Smooth muscle cell of the umbilical artery (primary cell): ENCODE results near the gene RASSF1. TPM values are rescaled to one million over a fixed set of nuclear protein-coding genes. Genes with fewer than 3 reads are reported as not detected.

ENCODE experiments used
- total RNA-seq: library from RNA; depleted of rRNA; stranded (reverse); fragments of >200 nt; gene quantifications from 2 replicates; pipeline ENCODE4 v1.2.3, GENCODE V29; 2014

The RASSF1 gene, protein sequence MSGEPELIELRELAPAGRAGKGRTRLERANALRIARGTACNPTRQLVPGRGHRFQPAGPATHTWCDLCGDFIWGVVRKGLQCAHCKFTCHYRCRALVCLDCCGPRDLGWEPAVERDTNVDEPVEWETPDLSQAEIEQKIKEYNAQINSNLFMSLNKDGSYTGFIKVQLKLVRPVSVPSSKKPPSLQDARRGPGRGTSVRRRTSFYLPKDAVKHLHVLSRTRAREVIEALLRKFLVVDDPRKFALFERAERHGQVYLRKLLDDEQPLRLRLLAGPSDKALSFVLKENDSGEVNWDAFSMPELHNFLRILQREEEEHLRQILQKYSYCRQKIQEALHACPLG
- total RNA-seq, result 20.8 and 26.0 TPM in 2 replicates

DNA sequence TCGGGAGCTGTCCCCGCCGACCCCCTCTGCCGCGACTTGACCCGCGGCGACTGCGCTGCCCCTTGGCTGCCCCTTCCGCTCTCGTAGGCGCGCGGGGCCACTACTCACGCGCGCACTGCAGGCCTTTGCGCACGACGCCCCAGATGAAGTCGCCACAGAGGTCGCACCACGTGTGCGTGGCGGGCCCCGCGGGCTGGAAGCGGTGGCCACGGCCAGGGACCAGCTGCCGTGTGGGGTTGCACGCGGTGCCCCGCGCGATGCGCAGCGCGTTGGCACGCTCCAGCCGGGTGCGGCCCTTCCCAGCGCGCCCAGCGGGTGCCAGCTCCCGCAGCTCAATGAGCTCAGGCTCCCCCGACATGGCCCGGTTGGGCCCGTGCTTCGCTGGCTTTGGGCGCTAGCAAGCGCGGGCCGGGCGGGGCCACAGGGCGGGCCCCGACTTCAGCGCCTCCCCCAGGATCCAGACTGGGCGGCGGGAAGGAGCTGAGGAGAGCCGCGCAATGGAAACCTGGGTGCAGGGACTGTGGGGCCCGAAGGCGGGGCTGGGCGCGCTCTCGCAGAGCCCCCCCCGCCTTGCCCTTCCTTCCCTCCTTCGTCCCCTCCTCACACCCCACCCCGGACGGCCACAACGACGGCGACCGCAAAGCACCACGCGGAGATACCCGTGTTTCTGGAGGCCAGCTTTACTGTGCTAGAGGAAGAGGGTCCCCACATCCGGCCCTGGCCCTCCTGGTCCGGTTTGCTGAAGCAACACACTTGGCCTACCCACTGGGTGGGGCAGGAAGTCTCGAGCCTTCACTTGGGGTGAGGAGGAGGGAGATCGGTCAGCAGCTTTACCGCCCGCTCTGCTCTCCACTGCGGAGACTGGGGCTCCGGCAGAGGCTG, at the start of gene RASSF1:
TSS of gene RASSF1 (minus strand) at position 389 of the 882 bp plus-strand sequence. CDS start at position 358, 31 bp downstream.

GRCh38 chr3:50358911-50359759, 18.5 kb upstream of the RASSF1 start, which contains the start of gene TMEM115:
TSS of gene TMEM115 (minus strand) at chr3:50359521. CDS start at chr3:50359063, 458 bp downstream.

DNA sequence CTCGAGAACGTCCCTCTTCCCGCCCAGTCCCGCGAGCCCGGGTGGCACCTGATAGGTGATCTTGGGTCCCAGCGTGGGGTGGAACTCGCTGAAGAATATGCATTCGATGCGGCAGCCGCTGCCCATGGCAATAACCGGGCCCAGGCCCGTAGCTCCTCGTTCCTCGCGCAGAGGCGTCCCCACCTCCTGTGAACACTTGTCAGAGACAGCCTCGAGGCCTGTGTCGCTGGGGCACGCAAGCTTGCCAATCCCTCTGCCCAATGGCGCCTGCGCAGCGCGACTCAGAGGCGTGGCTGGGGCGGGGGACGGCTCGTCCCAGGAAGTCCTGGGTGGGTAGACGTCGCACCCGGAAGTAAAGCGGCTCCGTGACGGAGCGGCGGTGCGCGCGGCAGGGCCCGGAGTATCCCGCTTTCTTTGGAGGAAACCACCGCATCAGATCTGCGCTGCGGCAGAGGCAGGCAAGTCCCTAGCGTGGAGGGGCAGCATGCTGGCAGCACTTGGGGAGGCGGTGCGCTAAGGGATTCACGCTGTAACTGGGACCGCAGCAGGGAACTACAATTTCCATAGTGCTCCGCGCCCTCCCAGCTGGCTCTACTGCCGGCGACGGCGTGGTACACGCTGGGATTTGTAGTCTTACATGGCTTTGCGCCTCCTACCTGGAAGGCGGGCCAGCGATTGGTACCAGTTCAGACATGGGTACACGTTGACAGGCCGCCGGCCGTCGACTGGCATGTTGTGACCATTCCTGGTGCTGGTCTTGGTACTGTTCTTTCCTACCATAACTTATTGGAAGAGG, 10.1 kb upstream of the RASSF1 start, which contains the start of the genes CYB561D2 and NPRL2:
TSS of gene CYB561D2 (plus strand) at position 336 of the 796 bp plus-strand sequence. CDS start 572 bp downstream, outside the sequence.
TSS of gene NPRL2 (minus strand) at position 249 of the 796 bp plus-strand sequence. CDS start at position 126, 123 bp downstream.

DNA sequence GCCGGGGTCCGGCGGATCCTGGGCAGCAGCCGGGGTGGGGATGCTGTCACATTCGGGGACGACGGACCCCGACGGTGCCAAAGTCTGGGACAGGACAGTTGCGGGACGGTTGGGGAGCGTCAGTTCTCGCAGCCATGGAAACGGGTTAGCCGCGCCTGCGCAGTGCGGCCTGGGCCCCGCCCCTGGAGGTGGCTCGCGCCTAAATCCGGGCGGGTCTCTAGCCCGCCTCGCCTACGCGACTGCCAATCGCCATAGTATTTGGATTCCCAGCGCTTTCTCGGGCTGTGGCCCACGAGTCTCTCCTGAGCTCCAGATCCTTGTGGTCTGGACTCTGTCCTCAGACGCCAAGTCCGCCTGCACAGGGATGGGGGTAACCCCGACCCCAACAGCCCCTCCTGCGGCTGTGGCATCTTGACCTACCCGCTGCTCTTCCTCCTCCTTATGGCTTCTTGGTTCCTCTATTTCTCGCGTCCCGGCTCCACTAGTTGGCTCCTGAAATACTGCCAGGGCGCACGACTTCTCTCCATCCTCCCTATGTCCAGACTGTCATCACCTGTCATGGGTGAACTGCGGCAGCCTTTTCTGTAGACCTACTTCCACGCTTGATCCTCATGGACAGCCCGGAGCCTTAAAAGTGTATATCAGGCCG, 5.1 kb upstream of the RASSF1 start, which contains the start of gene ZMYND10:
TSS of gene ZMYND10 (minus strand) at position 147 of the 649 bp plus-strand sequence. CDS start 153 bp downstream, outside the sequence.

GRCh38 chr3:50327943-50328691, 12.5 kb downstream of the RASSF1 start, which contains the start of gene TUSC2:
TSS of gene TUSC2 (minus strand) at chr3:50328223. CDS start at chr3:50328099, 124 bp downstream.

DNA sequence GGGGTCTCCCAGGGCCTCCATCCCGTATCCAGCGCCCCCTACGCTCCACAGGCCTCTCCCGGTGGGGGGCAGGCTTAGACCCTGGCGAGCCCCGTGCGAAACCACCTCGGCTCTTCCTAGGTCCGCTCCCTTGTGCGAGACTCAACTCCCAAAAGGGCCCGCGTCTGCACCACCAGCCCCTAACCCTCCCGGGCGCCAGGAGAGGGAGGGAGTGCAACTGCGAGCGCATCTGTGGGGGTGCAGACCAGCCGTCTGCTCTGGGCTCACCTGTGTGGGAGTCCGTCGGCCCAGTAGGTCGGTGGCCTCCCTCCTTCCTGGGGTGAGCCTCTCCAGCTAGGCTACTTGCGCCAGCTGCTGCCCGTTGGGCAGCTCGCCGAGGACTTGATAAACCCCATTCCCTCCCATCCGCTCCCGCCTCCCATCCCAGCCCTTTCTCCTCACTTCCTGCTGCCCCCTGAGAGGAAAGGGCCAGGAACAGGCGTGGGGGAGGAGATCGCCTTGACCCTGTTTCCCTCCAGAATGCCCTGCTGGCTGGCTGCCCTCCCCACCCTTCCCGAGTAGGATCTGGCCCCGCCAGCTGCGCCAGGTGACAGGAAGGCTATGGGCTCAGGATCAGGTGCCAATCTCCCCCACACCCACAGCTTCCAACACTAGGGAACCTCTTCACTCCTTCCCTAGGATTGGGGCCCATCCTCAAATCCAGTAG, 18.1 kb downstream of the RASSF1 start, which contains the start of gene HYAL2:
TSS of gene HYAL2 (minus strand) at position 360 of the 706 bp plus-strand sequence. CDS start 2,256 bp downstream, outside the sequence.

GRCh38 chr3:50303013-50303815, 37.4 kb downstream of the RASSF1 start, which contains the start of gene HYAL1:
TSS of gene HYAL1 (minus strand) at chr3:50303574. CDS start at chr3:50302956, 618 bp downstream.

GRCh38 chr3:50298836-50299637, 41.6 kb downstream of the RASSF1 start, which contains the start of the genes HYAL3 and NAA80:
TSS of gene HYAL3 (minus strand) at chr3:50299405. CDS start at chr3:50295602, 3,803 bp downstream.
TSS of gene NAA80 (minus strand) at chr3:50299405. CDS start at chr3:50297463, 1,942 bp downstream.

DNA sequence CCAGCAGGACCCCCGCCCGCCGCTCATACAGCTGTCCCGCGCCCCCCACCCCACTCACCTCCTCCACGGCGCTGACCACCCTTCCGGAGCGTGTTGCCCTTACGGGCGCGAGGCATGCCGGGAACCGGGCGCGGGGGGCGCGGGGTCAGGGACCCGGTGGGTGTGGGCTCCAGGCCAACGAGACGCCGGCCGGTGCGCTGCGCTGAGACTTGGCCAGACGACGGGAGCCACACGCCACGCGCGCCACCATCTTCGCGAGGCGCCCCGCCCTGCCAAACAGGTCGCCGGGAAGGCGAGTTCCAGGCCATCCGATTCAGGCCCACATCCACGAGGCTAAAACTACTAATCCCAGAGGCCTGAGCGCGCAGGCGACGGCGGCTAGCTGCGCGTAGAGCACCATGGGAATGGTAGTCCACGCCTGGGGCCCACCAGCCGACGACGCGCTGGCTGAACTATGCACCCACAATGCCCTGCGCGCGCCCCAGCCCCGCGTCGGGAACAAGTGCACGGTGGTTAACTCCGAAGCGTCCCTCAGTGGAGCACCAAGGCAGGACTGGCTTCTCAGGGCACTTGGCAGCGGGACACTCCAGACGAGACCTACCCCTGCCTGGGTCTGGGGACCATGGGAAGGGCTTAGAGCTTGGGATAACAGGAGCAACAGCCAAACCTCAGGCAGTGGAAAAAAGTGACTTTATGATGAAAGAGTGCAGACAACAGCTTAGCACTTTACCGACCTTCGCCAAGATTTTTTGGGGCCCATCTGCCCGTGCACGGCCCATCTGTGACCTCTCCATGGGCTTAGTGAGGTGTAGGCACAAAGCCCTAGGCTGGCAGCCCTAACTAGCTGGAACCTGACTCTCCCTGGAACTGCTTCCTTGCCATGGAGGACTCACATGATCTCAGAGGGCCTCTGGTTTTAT, 48.2 kb downstream of the RASSF1 start, which contains the start of gene IFRD2:
TSS of gene IFRD2 (minus strand) at position 271 of the 920 bp plus-strand sequence. CDS start at position 116, 155 bp downstream.

Other genes with a start within 250 kb of the RASSF1 start
- 0.23 and 0.30 TPM in 2 replicates for gene SEMA3F, start 185.5 kb downstream of the RASSF1 start, total RNA-seq
- not detected in 2 replicates for gene GNAT1, start 149.2 kb downstream of the RASSF1 start, total RNA-seq
- not detected in 2 replicates for gene SLC38A3, start 135.6 kb downstream of the RASSF1 start, total RNA-seq
- gene GNAI2, start 104.6 kb downstream of the RASSF1 start, total RNA-seq, result 180 and 374 TPM in 2 replicates
- gene SEMA3B, start 71.7 kb downstream of the RASSF1 start, total RNA-seq, result 12.4 and 19.0 TPM in 2 replicates
- not detected in 2 replicates for gene LSMEM2, start 61.7 kb downstream of the RASSF1 start, total RNA-seq
- gene IFRD2, start 48.4 kb downstream of the RASSF1 start, total RNA-seq, result 47.5 and 64.8 TPM in 2 replicates
- 5.3 and 5.7 TPM in 2 replicates for gene HYAL3, start 41.4 kb downstream of the RASSF1 start, total RNA-seq
- gene NAA80, start 41.4 kb downstream of the RASSF1 start, total RNA-seq, result 1.5 and 4.2 TPM in 2 replicates
- gene HYAL1, start 37.3 kb downstream of the RASSF1 start, total RNA-seq, result 0.30 and 0.42 TPM in 2 replicates
- gene HYAL2, start 18.1 kb downstream of the RASSF1 start, total RNA-seq, result 96.6 and 112 TPM in 2 replicates
- gene TUSC2, start 12.6 kb downstream of the RASSF1 start, total RNA-seq, result 9.3 and 18.4 TPM in 2 replicates
- 0.30 and 0.88 TPM in 2 replicates for gene ZMYND10, start 4.9 kb upstream of the RASSF1 start, total RNA-seq
- gene NPRL2, start 9.9 kb upstream of the RASSF1 start, total RNA-seq, result 17.2 and 25.8 TPM in 2 replicates
- 28.5 and 44.8 TPM in 2 replicates for gene CYB561D2, start 10.0 kb upstream of the RASSF1 start, total RNA-seq
- gene TMEM115, start 18.7 kb upstream of the RASSF1 start, total RNA-seq, result 41.9 and 43.9 TPM in 2 replicates
- gene CACNA2D2, start 162.8 kb upstream of the RASSF1 start, total RNA-seq, result 0.05 TPM in 1 of 2 replicates, not detected in the other
- 9.7 and 12.8 TPM in 2 replicates for gene C3orf18, start 226.9 kb upstream of the RASSF1 start, total RNA-seq
- 20.8 and 23.6 TPM in 2 replicates for gene HEMK1, start 228.7 kb upstream of the RASSF1 start, total RNA-seq